MG63 (cell line): ENCODE data around the gene SLC17A4. TPM values are rescaled to one million over a fixed set of nuclear protein-coding genes. Genes with fewer than 3 reads are reported as not detected.
"Not testable (repeated sequence)": the region's sequence is repeated elsewhere in the genome, so short reads cannot be mapped to it uniquely, and the experiment has no call there.

Source experiments
- DNase-seq: peaks from one replicate; pipeline ENCODE4 v3.0.0-alpha.2; 2020
- H3K27me3 ChIP-seq: fragments of 250-450 bp; sonication (Bioruptor Pico); 2 replicates; pipeline ENCODE4 v1.5.1; 2020; ENCODE audit warnings: mild to moderate bottlenecking, moderate library complexity
- H3K36me3 ChIP-seq: fragments of 250-450 bp; sonication (Bioruptor Pico); 2 replicates; pipeline ENCODE4 v1.5.1; 2020; ENCODE audit warnings: mild to moderate bottlenecking, moderate library complexity
- H3K4me3 ChIP-seq: fragments of 250-450 bp; sonication (Bioruptor Pico); 2 replicates; pipeline ENCODE4 v1.5.1; 2020; ENCODE audit warnings: mild to moderate bottlenecking, moderate library complexity
- H3K9me3 ChIP-seq: fragments of 250-450 bp; sonication (Bioruptor Pico); 2 replicates; pipeline ENCODE4 v1.5.1; 2020; ENCODE audit warnings: mild to moderate bottlenecking, moderate library complexity
- total RNA-seq: library from RNA; depleted of rRNA; stranded (reverse); fragments of >200 nt; shearing (Covaris generic); gene quantifications from 2 replicates; pipeline ENCODE4 v1.2.3, GENCODE V29; 2014; ENCODE audit warnings: low replicate concordance

SLC17A4 gene
- total RNA-seq, 1 experiment from 2014 or later = not detected

GRCh38 chr6:25746968-25747367, 7.6 kb upstream of the SLC17A4 start:
- Histone ChIP-seq H3K4me3 (no peak overlapping the region), H3K27me3 (no peaks in the 10 kb centered on the region), H3K9me3 (no peaks in the 10 kb centered on the region), H3K36me3 (no peaks in the 10 kb centered on the region)
- DNase-seq = no peak

- Histone ChIP-seq H3K4me3 (no peak overlapping the region), H3K9me3 (no peaks in the 10 kb centered on the region), H3K36me3 (no peaks in the 10 kb centered on the region), H3K27me3 (no peaks in the 10 kb centered on the region)
- DNase-seq = no peak
Observed at GRCh38 chr6:25747477-25747876, 7.1 kb upstream of the SLC17A4 start.

GRCh38 chr6:25748049-25748448, 6.5 kb upstream of the SLC17A4 start:
- H3K27me3 ChIP-seq = no peaks in the 10 kb centered on the region
- no peak for DNase-seq
- H3K36me3 ChIP-seq = no peaks in the 10 kb centered on the region
- H3K4me3 ChIP-seq = no peak overlapping the region
- H3K9me3 ChIP-seq = no peaks in the 10 kb centered on the region

DNA sequence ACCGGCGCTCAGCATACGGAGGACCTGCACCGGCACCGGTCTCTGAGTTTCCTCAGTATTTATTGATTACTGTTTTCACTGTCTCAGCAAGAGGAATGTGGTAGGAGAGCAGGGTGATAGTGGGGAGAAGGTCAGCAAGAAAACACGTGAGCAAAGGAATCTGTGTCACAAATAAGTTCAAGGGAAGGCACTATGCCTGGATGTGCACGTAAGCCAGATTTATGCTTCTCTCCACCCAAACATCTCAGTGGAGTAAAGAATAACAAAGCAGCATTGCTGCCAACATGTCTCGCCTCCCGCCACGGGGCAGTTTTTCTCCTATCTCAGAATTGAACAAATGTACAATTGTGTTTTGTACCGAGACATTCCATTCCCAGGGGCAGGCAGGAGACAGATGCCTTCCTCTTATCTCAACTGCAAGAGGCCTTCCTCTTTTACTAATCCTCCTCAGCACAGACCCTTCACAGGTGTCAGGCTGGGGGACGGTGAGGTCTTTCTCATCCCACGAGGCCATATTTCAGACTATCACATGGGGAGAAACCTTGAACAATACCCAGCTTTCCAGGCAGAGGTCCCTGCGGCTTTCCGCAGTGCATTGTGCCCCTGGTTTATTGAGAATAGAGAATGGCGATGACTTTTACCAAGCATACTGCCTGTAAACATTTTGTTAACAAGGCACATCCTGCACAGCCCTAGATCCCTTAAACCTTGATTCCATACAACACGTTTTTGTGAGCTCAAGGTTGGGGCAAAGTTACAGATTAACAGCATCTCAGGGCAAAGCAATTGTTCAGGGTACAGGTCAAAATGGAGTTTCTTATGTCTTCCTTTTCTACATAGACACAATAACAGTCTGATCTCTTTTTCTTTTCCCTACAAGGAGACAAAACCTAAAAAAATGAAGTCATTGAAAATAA, 5.7 kb upstream of the SLC17A4 start:
- not testable (repeated sequence) for H3K27me3 ChIP-seq, H3K9me3 ChIP-seq, DNase-seq, H3K36me3 ChIP-seq, H3K4me3 ChIP-seq

GRCh38 chr6:25749837-25750236, 4.7 kb upstream of the SLC17A4 start:
- H3K9me3 ChIP-seq = no peaks in the 10 kb centered on the region

DNA sequence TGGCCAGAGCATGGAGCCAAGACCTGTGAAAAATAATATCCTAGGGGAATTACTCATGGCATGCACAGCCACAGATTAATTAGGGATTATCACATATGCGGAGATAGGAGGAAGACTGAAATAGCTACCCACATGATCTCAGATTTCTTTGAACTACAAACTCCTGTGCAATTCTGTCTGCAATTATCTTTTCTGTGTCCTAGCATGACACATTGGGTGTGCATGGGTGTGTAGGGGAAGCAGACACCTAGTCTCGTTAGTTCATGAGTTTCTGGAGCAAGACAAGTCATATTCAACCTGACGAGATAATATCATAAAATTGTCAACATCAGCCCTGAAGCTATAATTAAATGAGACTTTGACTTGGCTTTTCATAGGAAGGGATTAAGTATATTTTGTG, 3.6 kb upstream of the SLC17A4 start:
- Histone ChIP-seq H3K36me3 (no peaks in the 10 kb centered on the region), H3K9me3 (no peaks in the 10 kb centered on the region), H3K27me3 (no peaks in the 10 kb centered on the region), H3K4me3 (no peak overlapping the region)
- DNase-seq = no peak

More at GRCh38 chr6:25749837-25750236, 4.7 kb upstream of the SLC17A4 start:
- no peak overlapping the region for H3K4me3 ChIP-seq
- DNase-seq = no peak
- H3K36me3 ChIP-seq = no peaks in the 10 kb centered on the region
- no peaks in the 10 kb centered on the region for H3K27me3 ChIP-seq

DNA sequence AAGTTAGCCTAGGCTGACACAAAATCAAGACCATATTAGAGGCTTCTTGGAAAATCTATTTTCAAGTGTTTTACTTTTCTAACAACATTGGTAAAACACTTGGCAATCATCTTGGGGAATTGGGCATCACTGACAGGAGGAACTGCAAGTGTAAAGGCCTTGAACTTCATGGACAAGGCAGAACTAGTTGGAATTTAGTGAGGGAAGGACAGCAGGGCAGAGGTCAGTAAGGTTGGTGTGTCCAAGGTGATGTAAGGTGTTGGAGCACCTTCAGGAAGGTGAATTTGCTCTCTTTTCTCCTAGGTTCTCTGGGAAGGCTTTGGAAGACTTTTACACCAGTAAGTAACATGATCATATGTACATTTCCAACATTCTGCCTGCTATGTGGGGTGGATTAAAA, 1.5 kb upstream of the SLC17A4 start:
- no peaks in the 10 kb centered on the region for H3K9me3 ChIP-seq

DNA sequence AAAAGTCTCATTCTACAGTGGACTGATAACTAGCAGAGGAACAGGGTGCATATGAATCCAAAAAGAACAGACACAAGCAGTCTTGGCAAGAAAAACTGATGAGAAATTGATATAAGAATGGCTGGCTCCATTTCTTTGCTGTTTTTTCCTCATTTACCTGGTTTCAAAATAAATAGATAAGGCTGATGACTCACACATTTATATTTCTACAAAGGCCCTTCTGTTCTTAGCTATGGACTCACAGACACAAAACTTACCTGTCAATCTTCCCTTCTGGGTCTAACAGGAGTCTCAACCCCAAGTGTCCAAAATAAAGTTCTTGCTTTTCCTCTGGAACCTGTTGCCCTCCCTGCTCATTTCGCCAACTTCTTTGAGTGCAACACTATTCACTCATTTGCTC, 941 bp downstream of the SLC17A4 start:
- H3K27me3 ChIP-seq = no peaks in the 10 kb centered on the region
- H3K9me3 ChIP-seq = no peaks in the 10 kb centered on the region
- no peaks in the 10 kb centered on the region for H3K36me3 ChIP-seq
- no peak overlapping the region for H3K4me3 ChIP-seq
- no peak for DNase-seq

More for the DNA sequence above, 1.5 kb upstream of the SLC17A4 start:
- DNase-seq = no peak
- Histone ChIP-seq H3K27me3 (no peaks in the 10 kb centered on the region), H3K36me3 (no peaks in the 10 kb centered on the region), H3K4me3 (no peak overlapping the region)

- Histone ChIP-seq H3K36me3 (no peaks in the 10 kb centered on the region), H3K4me3 (no peak overlapping the region), H3K9me3 (no peaks in the 10 kb centered on the region), H3K27me3 (no peaks in the 10 kb centered on the region)
- no peak for DNase-seq
Observed at GRCh38 chr6:25756382-25757363, 2.1 kb downstream of the SLC17A4 start.

DNA sequence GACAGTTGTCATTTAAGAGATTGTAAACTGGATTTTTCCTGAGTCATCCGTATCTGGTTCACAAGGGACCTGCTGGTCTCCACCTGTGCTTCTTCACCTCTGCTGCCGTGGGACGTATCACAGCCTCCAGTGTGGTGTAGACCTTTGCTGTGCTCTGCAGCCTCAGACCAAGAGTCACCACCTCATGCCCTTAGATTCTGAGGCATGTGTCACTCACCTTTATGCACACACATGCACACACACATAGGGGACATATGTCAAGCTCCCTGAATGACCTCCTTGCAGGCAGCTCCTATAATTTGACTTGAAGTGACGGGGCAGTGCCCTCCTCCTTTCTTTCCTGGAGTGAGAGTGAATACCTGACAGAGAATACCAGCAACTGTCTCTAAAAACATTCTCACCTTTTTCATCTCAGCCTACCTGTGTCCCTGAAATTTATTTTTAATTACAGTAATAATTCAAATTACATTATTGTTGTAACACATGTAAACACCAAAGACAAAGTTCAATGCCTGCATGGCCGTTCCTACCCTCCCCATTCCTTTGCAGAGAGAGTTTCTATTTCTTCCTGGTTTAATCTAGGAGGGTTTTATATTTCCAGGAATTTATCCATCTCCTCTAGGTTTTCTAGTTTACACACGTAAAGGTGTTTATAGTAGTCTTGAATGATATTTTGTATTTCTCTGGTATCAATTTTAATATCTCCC, 3.5 kb downstream of the SLC17A4 start:
- no peak overlapping the region for H3K4me3 ChIP-seq
- no peaks in the 10 kb centered on the region for H3K36me3 ChIP-seq
- DNase-seq = no peak
- H3K27me3 ChIP-seq = no peaks in the 10 kb centered on the region
- no peaks in the 10 kb centered on the region for H3K9me3 ChIP-seq

- Histone ChIP-seq H3K9me3 (no peaks in the 10 kb centered on the region), H3K27me3 (no peaks in the 10 kb centered on the region), H3K4me3 (no peak overlapping the region), H3K36me3 (no peaks in the 10 kb centered on the region)
- DNase-seq = no peak
Observed at GRCh38 chr6:25764611-25765010, 10.1 kb downstream of the SLC17A4 start.

- no peak for DNase-seq
- no peaks in the 10 kb centered on the region for H3K9me3 ChIP-seq
- no peaks in the 10 kb centered on the region for H3K27me3 ChIP-seq
- H3K36me3 ChIP-seq = no peaks in the 10 kb centered on the region
- no peak overlapping the region for H3K4me3 ChIP-seq
Observed at GRCh38 chr6:25768566-25768965, 14.0 kb downstream of the SLC17A4 start.

DNA sequence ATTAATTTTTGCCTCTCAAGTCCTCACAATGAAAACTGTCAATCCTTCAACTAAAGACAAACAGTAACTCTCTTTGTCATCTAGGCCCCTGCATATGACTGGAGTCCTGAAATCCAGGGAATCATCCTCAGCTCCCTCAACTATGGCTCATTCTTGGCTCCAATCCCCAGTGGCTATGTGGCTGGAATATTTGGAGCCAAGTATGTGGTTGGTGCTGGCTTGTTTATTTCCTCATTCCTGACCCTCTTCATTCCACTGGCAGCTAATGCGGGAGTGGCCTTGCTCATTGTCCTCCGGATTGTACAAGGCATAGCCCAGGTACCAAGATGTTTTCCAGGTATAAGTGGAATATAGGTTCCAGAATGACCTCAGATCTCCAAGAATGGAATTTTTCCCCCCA, 15.4 kb downstream of the SLC17A4 start:
- no peaks in the 10 kb centered on the region for H3K9me3 ChIP-seq
- no peak overlapping the region for H3K4me3 ChIP-seq
- no peaks in the 10 kb centered on the region for H3K27me3 ChIP-seq
- H3K36me3 ChIP-seq = no peaks in the 10 kb centered on the region
- peak; percentile 63 for DNase-seq

DNA sequence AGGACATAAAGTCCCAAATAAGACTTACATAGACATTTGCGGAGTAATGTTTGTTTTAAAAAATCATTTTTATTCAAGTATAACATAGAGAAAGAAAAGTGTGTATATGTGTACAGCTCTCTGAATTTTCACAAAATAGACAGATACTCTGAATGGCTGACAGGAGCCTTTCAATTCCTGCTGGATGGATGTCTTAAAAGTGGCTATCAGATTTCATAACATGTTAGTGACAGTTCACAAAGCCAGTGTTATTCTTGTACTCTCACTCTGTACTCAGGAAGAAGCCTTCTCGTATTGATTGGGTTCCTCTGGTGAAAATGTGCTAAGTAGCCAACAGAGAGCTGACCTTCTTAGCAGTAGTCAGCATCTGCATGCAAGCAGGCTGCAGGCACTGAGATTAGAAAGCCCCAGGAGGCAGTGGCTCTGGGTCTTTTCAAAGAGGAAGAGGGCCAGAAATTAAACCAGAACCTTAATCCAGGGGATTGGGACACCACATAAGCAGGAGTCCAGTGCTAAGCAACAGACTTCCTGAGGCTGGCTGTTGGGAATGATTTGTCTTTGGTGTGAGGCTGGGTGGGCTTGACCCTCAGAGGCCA, 19.7 kb downstream of the SLC17A4 start:
- Histone ChIP-seq H3K4me3 (no peak overlapping the region), H3K36me3 (no peaks in the 10 kb centered on the region), H3K9me3 (no peaks in the 10 kb centered on the region), H3K27me3 (no peaks in the 10 kb centered on the region)
- peak; percentile 1 for DNase-seq

GRCh38 chr6:25777031-25777430, 22.5 kb downstream of the SLC17A4 start:
- Histone ChIP-seq H3K4me3 (no peak overlapping the region), H3K27me3 (no peaks in the 10 kb centered on the region)

DNA sequence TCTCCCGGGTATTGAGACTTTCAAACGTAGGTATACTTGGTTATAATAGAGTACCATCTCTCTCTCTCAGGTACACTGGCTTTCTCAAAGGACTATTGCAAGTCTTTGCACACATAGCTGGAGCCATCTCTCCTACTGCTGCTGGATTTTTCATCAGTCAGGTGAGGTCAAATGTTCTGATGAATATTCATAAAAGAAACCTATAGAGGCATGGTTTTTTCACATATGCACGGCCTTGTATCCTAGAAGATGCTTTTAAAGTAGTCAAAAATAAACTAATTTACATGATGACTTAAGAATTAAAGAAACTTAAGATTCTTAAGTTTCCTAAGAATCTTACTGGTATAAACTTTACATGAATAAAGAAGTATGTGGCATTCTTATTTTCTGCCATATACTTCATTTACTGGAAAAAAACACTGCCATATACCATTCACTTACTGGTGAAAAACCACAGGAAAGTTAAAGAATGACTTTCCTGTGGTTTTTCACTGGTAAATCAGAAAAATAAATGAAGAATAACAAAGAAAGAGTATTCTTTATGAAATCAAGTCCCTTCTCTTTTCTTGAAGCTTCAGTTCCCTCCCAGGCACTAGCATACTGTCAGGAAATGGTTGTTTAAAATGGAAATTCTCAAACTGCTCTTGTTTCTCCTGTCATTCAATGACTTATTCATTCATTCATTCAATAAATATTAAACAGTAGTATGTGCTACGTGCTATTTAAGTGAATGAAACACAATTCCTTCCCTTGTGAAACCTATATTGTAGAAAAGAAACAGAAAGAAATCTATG, 23.5 kb downstream of the SLC17A4 start:
- DNase-seq = no peak
- H3K27me3 ChIP-seq = no peaks in the 10 kb centered on the region
- H3K4me3 ChIP-seq = no peak overlapping the region
- H3K9me3 ChIP-seq = no peaks in the 10 kb centered on the region
- H3K36me3 ChIP-seq = no peaks in the 10 kb centered on the region

More at GRCh38 chr6:25777031-25777430, 22.5 kb downstream of the SLC17A4 start:
- no peaks in the 10 kb centered on the region for H3K36me3 ChIP-seq
- no peaks in the 10 kb centered on the region for H3K9me3 ChIP-seq
- no peak for DNase-seq
